C4-2B (cell line): ENCODE results near the gene REPS1.

ENCODE experiments used
- H3K27ac ChIP-seq: fragments of 450-650 bp; 2 replicates; pipeline ENCODE4 v1.5.1; 2017
- CTCF ChIP-seq: fragments of 450-650 bp; conservative IDR thresholded peaks from 2 replicates; pipeline ENCODE4 v1.5.1; 2017; ENCODE audit warnings: mild to moderate bottlenecking
- ZFX ChIP-seq: fragments of 450-650 bp; IDR thresholded peaks from 2 replicates; pipeline ENCODE4 v1.6.1; 2017

Gene REPS1

DNA sequence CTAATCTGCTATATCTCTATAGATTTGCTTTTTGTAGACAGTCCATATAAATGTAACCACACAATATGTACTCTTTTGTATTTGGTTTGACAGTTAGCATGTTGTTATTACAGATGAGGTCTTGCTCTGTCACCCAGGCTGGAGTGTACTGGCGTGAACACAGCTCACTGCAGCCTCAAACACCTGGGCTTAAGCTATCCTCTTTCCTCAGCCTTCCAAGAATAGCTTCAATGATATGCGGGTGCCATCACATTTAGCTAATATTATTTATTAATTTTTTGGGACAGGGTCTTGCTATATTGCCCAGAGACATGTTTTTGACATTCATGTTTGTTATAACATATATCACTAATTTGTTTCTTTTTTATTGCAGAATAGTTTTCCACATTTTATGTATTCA lies 10.8 kb downstream of the REPS1 start:
- TF ChIP-seq CTCF (no peak), ZFX (no peak)

DNA sequence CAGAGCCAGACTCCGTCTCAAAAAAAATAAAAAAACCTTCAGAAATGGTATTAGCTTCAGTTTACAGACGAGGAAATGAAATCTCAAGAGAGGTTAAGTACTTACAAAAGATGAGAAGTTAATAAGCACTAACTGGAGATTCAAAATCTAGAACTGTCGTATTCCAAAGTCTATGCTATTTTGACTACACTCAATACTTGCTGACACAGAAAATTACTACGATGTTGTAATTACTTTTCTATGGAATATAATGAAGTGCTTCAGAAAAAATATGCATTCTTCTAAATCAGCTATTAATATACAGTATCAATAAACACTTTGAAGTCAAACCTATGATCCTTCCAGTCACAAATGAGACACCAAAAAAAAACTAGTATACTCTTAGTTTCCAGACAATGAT lies 12.2 kb downstream of the REPS1 start:
- no peak overlapping the region for H3K27ac ChIP-seq
- TF ChIP-seq CTCF (no peak), ZFX (no peak)

More for the DNA sequence above, 10.8 kb downstream of the REPS1 start:
- H3K27ac ChIP-seq = no peak overlapping the region

DNA sequence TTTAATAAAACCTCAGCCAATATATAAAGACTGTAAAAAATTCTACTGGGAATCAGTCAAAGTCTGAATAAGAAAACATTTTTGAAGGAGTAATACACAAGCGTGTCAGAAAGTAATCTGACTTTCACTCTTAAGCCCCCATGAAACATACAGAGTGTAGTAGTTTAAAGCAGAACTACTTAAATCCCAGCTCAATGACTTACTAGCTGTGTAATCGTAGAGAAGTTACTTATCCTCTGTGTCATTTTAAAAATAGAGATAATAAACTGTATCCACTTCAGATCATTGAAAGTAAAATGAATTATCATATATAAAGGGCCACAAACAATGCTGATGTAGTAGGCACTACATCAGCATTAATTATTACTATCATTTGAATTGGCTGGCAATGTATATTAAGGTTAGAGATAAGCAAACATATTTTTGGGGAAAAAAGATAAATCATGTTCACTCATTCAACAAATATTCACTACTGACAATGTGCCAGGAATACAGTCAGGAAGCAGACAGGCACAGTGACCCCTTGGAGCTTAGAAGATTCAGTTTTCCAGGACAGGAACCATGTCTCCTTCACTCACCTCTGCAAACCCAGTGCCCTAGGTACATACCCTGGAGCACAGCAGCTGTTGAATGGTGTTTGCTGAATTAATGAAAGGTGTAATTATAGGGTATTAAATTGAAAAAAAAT lies 14.4 kb downstream of the REPS1 start:
- no peak overlapping the region for H3K27ac ChIP-seq
- no peak for TF ChIP-seq ZFX

DNA sequence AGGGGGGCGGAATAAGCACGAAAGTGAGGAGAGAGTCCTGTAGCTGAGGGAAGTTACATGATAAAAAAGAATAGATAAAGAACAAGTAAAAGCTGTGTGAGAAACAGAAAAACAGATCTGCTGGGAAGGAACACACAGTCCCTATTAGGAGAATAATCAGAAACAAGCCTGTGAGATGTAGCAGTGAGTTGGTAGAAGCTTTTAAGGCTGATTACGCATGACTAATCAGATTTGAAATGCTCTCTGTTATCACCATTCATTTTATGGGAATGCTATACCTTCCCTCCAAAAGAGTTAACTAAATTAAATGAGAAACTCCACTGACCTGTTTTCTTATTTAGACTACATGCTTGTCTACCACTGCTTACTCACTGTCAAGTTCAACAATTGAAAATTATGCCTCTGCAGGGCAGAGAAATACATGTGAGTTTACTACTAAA lies 15.8 kb downstream of the REPS1 start:
- TF ChIP-seq CTCF (no peak), ZFX (no peak)
- H3K27ac ChIP-seq = no peak overlapping the region

DNA sequence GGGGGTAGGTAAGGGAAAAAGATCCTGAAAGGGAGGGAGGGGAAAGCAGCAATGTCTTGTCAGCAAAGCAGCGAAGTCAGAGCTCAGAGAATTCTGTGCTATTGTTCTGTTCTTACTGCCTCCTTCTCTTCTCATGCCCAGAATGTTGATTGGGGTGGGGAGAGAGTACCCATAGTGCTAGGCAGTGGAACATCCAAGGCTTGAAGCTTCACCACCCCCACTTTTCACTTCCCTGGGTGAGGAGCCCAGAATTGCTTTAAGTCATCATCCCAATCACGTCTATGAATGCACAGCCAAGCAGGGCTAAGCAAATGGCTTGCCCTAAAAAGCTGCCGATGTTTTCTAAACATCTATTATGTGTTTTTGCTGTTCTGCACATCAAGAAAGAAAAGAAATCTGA lies 16.5 kb downstream of the REPS1 start:
- H3K27ac ChIP-seq = no peak overlapping the region
- no peak for TF ChIP-seq CTCF
- TF ChIP-seq ZFX = no peak

DNA sequence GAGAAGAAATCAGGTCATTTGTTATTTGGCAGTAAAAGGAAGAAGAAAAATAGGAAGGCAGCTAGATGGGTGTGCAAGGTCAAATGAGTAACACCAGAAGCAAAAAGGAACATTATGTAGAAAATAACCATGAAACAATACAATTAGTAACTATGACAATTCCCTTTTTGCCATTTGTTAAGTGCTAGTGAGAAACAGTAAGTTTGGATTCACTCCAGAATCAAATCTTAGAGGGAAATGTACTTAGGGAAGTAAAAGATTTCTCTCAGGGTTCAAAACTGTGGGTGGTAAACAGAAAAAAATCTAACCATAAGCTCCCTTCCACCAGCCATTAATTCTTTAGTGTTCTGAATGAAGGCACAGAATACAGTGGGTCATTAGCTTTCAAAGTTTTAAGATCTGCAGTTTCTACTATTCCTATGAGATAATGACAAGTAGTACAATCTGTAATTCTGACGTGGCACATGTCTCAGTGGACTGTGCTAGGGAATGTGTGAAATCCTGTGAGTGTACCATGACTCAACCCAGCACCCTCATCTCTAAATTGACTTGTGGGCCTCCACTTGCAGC lies 17.1 kb downstream of the REPS1 start:
- TF ChIP-seq CTCF (no peak), ZFX (no peak)
- no peak overlapping the region for H3K27ac ChIP-seq

DNA sequence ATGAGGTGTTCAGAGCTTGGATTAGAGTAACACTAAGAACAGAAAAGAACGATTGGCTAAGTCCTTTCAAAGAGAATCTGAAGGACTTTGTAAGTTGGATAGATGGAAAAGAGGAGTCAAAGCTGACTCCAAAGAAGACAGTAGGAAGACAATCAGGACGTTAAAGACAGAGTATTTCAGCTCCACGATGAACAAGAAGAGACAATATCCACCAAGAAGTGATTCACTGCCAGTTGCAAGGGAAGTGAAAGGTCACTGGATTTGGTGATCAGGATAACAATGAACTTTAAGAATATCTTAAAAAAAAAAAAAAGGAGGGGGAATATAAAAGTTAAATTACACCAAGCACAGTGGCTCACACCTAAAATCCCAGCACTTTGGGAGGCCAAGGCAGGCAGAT lies 17.9 kb downstream of the REPS1 start:
- TF ChIP-seq ZFX (no peak), CTCF (no peak)
- H3K27ac ChIP-seq = no peak overlapping the region

GRCh38 chr6:138966870-138967269 lies 21.2 kb downstream of the REPS1 start:
- no peak for TF ChIP-seq CTCF
- no peak for TF ChIP-seq ZFX
- H3K27ac ChIP-seq = no peak overlapping the region
